Stomach (tissue), 4 donors: ENCODE measurements around the gene ARFGAP1.

ENCODE experiments used
- CTCF ChIP-seq, 7 experiments: fragments of 450-650 bp in 4 of 7; fragments of 200-600 bp in 3 of 7; sonication (generic) in 3 of 7; IDR thresholded peaks; one replicate each; pipeline ENCODE4 v1.5.1; 2016 to 2019; ENCODE audit warnings: antibody characterized with exemption in 7 of 7, control low read depth in 2 of 7, mild to moderate bottlenecking in 1 of 7
- EP300 ChIP-seq: sonication (generic); formaldehyde crosslinking; IDR thresholded peaks from one replicate; pipeline ENCODE4 v1.6.1; 2017; ENCODE audit warnings: antibody characterized with exemption

- TF ChIP-seq CTCF (IDR thresholded peaks at IDR 0.05) = no peak
- TF ChIP-seq EP300 = no peak
Observed at GRCh38 chr20:63282946-63283345, 10.3 kb downstream of the ARFGAP1 start.
